Measurements from ENCODE around the gene GPATCH8.
"Not testable (repeated sequence)": the region's sequence is repeated elsewhere in the genome, so short reads cannot be mapped to it uniquely, and the experiment has no call there.

GPATCH8 gene

DNA sequence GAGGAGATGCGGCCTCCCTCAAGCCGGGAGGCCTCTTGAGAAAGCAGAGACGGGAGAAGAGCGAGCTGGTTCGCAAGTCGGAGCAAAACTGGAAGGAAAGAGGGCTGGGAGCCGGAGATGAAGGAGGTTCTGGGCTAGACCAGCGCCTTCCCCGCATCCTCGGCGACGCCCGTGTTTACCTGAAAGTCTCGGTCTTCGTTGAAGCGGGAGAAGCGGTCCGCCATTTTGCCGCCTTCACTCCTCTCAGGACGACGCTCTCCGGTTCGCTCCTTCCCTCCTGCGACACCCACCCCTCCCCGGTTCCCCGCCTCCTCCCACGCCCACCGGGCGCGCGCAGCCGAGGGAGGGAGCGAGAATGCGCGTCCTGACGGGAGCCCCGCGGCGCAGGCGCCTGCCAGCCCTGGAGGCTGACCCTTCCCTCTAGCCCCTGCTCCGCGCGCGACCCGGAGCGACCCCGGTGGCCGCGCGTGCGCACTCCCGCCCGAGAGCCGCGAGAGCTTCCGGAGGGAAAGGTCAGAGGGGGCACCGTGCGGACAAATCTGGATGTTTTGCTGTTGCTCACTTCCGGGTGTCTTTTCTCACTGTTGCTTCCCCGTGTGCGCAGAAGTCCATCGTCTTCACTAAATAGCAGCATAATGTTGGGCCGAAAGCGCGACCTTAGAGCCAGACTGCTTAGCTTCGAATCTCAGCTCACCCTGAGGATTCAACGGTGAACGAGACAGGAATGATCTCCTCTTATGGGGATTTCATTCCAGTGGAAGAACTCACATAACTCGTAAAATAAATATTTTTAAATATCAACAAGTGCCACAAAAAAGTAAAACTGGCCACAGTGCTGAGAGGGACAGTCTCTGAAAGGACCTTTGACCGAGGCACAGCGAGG is at the start of gene GPATCH8:
GPATCH8 (minus strand) TSS at position 260 of the 883 bp plus-strand sequence; CDS start at position 224, 36 bp downstream.
- peak; percentile 96 for DNase-seq

DNA sequence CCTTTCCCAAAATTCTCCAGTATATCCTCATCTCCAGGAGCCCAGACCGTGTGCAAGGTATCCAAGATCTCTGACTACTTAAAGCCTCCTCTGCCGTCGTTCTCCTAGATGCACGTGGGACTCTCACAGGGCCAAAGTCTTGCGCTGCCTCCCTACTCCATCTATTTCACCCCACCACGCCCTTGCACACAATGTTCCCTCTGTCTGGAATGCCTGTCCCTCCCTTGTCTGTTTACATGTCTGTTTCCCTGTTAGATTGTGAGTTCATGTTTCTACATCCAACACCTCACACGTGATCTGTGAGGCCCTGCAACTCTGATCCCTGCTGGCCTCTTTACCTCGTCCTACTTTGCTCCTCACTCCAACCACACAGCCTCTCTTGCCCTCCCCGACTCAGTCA is 49.2 kb upstream of the GPATCH8 start:
- DNase-seq = no peak

DNA sequence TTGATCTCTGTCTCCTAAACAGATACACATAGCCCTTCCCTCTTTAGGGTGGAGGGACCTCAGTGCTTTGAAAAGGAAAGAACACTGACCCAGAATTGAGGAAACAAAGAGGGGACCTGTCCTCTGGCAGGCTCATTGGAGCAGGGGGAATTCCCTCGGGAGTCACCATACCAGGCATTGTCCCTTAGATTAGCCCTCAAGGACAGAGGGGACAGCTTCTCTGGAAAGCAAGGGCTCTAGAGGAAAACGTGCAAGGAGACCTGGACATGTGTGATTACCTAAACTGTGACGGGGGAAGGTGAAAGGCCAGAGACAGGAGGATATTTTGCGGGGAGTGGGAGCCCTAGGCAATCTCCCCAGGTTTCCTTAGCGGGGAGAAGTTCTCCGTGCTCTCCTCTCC is 46.5 kb upstream of the GPATCH8 start:
- DNase-seq = no peak

DNA sequence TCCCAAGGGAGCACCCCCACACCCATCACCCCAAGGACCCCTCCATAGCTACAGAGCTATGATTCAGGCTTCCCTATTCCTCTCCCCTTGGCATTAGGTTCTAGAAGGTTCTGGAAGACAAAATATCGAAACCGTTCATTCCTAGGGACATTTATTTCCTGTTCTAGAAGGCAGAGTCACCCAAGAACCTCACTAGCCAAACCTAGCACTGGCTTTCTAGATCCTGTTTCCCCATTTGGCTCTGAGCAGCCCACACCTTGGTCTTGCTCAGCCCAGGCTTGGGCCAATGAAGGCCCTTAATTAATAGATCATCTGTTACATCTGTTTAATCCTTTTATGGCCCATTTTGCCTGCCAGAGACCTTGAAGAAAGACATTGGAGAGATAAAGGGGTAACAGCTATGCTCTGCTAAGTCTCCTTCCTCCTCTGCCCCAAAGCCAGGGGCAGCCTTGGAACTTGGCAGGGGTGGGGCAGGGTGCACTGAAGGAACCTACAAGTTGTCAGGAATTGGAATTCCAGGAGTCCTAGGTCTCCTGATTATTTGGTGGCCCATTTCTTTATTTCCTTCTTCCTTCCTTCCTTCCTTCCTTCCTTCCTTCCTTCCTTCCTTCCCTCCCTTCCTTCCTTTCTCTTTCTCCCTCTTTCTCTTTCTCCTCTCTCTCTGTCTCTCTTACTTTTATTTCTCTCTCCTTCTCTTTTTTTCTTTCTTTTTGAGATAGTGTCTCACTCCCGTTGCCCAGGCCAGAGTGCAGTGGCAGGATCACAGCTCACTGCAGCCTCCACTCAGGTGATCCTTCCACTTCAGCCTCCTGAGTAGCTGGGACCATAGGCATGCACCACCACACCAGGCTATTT is 45.4 kb upstream of the GPATCH8 start:
- DNase-seq = no peak

DNA sequence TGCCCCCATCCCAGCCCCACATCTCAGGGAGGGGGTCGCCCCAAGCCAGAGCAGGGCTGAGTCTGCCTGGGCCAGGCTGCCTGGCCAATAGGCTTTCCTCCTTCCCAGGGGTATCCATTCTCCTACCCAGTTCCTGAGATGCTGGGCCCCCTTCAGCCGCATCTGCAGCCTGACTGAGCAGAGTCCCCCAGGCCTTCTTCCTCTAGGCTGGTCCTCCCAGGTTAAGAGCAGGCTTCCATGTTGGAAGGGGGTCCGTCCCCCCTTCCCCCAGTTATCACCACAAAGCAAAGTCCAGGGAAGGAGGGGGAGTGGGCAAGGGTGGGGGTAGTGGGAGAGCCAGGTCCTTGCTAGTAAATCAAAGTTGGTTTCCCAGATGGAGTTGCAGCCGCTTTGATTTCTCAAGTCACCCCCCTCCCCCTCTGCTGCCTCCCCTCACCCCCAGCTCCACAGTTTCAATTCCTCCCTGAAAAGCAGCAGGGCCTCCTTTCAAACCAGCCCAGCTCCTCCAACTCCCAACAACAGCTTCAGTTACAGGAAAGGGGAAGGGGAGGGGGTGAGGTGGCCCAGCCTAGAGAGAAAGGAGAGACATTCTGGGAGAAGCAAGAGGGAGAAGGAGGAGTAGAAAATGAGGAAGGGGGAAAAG is 44.5 kb upstream of the GPATCH8 start:
- no peak for DNase-seq

DNA sequence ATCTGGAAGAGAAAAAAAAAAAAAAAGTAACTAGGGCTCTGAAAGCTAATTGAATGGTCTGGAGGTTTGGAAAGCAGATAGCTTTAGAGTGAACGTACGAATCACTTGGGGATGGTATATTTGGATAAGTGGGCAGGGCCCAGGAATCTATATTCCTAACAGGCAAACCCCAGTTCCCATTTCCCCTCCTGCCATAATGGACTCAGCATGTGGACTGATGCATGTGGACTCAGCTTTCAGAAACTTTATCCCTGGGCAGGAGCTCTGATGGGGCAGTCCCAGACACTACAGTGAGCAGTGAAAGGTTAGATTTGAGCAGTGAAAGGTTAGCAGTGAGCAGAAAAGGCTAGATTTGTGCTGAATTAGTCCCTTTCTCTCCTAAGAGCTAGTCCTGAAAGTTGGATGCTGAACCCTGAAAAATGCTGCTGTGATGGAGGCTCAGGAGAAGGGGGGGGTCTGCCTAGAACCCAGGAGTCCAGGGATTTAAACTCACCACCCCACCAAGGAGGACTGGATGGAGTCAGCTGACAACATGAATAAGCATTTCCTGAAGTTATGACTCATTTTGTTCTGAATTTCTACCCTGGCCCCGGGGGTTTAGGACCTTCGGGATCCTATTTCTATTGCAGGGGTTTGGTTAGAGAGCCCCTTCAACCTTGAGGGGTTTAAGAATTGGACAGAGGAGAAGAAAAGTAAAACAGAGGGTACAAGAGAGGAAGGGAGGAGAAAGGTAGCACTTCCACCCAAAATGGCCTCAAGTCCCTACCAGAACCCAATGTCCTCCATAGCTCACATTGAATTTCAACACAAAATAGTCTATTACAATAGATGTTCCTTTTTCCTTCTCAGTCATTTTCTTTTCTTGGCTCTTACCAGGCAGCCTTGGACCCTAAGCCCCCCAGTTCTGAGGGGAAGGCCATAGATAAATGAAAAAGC is 43.7 kb upstream of the GPATCH8 start:
- no peak for DNase-seq

DNA sequence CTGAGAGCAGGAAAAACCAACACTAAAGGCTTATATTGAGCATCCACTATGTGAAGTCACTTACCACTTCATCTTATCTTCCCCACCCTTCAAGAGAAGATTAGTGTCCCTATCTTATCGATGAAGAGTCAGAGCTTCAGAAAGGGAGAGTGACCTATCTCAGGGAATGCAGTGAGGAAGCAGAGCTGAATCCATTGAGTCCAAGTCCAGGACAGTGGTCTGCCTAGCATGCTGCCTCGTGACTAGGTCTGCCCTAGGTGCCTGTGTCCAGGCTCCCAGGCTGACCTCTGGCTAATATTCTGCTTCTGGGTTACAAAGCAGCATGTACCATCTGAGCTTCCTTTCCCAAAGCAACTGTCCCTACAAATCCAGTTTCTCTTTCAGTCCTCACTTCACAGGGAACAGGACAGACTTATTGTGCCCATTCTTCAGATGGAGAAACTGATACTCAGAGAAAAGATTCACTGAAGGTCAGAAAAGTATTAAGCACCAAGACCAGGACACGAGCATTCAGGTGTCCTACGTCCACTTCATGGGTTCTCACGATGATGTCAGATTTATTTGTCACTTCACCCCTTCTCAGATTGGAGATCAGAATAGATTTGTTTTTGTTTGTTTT is 40.8 kb upstream of the GPATCH8 start:
- no peak for DNase-seq

DNA sequence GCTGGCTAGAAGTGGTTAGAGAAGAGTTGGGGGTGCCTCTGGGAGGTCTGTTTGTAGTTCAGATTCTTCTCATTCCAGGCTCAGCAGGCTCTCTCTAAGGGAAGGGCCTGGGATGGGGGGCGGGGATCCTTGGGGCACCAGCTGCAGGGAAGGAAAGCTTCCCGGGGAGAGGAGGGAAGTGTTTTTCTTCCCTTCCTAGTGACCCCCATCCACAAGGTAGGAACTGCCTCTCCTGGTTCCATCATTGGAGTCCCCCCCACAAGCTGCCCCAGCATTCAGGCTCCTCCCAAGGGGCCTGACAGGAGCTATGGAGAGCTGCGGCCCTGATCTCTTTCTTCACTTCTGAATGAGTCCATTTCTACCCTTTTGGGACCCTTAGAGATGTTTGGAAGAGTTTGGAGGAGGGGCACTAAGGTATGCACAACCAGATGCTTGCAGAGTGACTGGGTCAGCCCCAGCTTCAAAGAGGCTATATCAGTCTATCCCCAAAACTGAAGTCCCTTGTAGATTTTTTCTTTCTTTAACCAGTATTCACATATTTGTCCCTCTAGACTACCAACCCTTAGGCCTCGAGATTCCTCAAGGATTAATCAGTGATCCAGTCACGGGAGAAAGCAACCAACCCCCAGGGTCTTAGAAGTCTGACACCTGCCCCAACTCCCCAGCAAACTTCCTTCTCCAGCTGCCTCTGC is 40.2 kb upstream of the GPATCH8 start:
- DNase-seq = no peak

DNA sequence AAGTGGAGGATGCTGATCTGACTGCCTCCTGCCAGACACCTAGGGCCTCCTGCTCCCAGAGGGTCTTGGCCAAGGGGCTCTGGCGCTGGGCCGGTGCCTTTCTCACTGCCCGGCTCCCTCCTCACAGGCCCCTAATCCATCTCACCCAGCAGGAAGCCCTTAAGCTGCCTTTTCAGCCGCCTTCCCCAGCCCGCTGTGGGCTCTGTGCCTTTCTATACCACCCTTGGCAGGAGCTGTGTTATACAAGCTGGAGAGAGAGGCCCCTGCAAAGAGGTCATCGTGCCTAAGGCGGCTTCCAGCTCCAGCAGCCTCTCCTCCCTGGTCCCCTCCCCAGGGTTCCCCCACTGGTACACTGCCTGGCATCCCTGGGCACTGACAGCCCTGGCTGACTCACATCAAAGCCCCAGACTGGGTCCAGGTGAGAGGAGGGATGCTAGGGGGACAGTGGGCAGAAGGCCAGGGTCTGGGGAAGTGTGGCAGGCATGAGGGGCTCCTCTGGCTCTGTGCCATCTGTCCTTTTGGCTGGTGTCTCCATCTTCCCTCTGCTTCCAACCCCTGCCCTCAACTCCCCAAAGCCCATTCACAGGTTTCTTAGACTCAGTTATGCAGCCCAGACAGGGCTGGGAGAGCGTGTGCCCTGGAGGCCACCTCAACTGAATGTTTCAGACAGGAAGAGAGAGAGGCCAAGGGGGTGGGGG is 38.8 kb upstream of the GPATCH8 start:
- no peak for DNase-seq

DNA sequence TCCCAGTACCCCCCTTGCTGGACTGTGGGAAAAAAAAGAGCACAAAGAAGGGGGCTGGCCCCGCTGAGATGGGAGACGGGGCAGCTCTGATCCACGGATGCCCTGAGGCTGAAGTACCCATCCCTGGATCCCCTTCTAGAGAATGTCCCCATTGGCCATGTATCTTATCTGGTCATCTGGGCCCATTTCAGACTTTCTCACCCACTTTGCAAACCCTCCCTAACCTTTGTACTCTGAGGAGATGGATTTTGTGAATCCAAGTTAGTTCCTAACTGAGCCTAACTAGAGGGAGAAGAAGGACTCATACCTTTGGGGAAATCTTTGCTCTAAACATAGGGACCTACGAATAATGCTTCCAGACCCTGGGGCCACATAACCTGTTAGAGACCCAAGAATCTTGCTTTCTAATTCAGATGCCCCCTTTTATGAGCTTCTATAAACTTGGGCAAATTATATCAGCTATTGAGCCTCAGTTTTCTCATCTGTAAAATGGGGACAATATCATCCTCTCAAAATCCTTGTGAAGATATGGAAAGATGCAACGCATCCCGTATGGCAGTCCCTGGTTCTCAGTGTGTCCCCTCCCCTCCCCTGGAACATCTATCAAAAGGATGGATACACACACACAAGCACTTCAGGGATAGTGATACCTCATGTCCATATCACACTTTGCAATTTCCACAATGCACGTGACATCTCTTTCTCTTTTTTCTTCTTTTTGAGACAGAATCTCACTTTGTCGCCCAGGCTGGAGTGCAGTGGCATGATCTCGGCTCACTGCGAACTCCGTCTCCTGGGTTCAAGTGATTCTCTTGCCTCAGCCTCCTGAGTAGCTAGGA is 37.3 kb upstream of the GPATCH8 start:
- DNase-seq = no peak

DNA sequence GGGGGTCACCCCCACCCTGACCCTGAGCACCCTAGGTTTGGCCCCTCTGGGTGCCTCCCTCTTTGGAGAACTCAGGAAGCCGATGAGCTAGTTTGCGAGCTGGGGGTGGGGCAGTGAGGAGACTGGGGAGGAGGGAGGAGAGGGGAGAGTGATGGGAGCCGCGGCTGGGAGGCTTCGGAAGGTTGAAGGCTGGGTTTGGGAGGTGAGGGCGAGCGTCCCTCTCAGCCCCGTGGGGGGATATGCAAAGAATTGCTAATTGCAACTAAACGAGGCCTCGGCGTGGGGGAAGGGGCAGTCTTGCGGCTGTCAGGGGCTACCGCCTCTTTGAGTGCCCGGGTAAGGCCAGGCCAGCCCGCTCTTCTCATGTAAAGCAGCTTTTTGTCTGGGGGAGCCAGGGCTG is 36.5 kb upstream of the GPATCH8 start:
- no peak for DNase-seq

DNA sequence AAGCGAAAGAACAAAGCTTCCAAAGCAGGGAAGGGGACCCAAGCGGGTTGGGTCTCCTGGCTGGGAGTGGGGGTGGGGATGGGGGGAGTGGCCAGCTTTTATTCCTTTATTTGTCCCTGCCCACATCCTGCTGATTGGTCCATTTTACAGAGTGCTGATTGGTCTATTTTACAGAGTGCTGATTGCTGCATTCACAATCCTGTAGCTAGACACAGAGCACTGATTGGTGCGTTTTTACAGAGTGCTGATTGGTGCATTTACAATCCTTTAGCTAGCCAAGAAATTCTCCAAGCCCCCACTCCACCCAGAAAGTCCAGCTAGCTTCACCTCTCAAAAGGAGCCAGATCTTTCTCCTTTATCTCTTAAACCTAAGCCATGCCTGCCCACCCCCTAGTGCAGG is 34.7 kb upstream of the GPATCH8 start:
- not testable (repeated sequence) for DNase-seq

DNA sequence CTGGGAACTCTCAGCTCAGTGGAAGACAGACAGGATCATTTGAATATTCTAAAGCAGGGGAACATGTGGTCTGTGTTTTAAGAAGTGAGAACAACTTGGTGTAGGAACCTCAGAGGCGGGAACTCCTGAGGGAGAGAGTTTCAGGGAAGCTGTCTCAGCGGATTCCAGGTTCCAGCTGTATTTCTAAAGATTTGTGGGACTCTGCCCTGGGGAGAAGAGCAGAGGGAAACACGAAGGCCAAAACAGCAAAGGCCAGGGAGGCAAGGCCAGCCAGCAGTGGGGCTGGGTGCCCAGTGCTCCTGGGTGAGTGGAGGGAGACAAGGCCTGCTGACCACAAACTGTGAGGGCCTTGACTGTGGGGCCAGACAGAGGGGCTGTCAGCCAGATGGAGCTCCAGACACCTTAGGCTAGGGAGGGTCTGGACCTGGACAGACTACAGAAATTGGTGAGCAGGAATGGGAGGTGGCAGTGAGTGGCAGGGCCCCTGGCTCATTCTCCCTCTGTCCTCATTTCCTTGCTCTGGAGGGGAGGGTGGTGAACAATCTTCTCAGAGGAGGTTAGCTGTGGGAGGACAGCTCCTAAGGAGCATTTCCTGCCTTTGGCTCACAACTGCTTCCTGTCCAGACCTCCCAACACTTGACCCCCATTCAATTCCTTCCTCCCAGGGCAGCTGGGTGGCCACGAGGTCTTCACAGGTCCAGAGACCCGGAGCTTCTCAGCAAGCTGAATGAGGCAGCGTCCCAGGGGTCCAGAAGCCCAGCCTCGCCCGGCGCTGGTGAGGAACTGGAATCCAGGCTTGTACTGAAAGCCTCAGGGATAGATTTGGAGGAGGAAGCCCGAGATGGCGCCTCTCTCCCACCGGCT is 33.1 kb upstream of the GPATCH8 start:
- no peak for DNase-seq

DNA sequence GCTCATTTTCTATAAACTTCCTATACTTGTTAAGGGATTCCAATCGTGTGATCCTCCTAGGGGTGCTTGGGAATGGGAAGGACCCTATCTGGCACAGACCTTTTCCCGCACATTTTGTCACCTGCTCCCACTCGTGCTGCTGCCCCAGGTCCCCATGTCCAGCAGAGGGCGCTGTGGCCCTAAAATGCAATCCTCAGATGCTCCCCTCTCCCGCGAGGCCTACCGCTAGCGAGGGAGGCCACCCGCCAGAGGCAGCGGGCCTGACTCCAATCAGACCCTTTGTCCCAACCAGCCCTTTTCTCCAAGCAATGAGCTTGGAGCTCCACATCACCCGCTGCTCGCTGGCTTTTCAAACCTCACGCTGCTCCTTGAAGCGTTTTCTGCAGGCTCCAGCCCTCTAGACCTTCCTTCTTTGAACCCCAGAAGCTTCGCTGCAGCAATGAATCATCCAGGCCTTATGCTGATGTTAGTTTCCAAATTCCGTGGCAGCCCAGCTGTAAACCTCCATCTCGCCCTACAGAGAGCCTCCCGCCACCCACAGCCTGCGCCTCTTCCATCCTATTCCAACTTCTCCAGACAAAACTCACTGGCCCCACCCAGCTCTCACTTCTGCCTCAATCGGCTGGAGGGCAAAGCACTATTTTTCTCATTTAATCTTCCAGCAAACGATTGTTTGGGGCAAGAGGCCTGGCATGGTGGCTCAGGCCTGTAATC is 30.5 kb upstream of the GPATCH8 start:
- DNase-seq = peak; percentile 82

DNA sequence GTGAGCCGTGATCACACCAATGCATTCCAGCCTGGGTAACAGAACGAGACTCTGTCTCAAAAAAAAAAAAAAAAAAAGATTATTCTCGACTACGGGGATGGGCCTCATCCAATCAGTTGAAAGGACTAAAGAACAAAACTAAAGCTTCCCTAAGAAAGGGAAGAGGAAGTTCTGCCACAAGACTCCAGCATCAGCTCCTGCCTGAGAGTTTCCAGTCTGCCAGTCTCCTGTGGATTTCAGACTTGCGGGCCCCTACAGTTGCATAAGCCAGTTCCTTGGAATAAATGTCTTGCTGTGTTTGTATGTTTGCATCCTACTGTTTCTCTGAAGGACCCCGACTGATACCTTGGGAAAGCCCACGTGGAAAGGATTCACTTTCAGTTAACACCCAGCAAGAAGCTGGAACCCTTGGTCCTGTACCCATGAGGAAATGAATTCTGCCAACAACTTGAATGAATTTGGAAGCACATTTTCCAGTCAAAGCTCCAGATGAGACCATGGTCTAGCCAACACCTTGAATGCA is 27.8 kb upstream of the GPATCH8 start:
- no peak for DNase-seq

DNA sequence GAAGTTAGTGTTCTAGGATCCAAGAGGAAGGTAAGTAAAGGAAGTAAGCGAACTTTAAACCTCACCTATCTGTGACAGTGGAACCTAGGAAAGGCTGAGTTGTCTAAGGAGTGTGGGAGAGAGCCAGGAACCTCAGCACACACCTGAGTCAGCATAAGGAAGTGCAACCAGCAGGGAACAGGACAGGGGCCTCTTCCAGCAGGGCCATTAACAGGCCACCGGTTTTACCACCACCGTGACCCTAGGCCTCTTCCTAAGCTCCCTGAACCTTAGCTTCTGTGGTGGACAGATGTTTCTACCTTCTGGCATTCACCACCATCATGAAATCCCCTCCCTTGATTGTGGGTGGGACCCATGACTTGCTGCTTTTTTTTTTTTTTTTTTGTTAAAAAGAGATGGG is 26.7 kb upstream of the GPATCH8 start:
- DNase-seq = no peak

DNA sequence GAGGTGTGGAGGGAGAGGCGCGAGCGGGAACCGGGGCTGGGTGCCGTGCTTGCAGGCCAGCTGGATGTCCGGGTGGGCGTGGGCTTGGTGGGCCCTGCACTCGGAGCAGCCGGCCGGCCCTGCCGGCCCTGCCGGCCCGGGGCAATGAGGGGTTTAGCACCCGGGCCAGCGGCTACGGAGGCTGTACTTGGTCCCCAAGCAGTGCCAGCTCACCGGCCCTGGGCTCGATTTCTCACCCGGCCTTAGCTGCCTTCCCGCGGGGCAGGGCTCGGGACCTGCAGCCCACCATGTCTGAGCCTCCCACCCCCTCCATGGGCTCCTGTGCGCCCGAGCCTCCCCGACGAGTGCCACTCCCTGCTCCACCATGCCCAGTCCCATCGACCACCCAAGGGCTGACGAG is 24.7 kb upstream of the GPATCH8 start:
- DNase-seq = no peak

DNA sequence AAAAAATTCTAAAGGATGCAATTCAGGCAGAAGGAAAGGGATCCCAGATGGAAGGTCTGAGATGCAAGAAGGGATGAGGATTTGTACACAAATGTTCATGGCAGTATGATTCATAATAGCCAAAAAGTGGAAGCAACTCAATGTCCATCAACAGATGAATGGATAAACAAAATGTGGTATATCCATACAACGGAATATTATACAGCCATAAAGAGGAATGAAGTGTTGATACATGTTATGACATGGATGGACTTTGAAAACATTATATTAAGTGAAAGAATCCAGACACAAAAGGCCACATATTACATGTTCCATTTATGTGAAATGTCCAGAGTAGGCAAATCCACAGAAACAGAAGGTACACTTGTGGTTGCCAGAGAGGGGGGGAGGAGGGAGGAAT is 23.9 kb upstream of the GPATCH8 start:
- DNase-seq = no peak

Data from CD4-positive, alpha-beta T cell treated with Interleukin-10 for 1 hour (primary cell).